Measurements from ENCODE around the gene FARS2. TPM values are rescaled to one million over a fixed set of nuclear protein-coding genes. Genes with fewer than 3 reads are reported as not detected.

The FARS2 gene
- total RNA-seq, 1 donor from 2014 or later: 21.9 TPM

DNA sequence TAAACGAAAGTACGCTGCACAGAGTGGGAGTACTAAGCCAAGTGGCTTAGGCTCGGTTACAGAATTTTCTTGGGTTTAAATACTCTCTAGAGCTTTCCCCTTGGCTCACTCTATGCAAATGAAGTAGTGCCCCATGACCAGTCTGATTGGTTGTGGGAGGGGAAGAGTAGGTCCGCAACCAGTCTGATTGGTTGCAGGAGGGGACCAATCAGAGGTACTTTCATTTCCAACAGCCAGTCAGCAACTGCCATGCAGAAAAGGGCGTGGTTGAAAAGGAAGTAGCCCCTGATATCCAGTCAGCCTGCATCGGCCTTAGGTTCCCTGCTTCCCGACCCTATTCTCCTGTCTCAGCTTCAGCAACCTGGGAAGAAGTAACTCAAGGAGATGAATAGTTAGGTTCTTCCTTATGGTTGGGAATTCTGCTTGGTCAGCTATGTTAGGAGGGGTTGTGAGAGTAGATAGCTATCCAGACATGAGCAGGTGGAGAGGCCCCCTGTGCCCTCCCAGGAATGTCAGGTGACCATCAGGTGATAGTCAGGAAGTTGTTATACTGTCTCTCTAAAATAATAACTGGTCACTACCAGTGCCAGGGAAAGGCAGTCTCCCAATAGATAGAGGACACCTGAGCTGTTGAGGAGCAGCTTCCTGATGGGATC, 57.4 kb downstream of the FARS2 start:
- TF ChIP-seq, protein P1, sequence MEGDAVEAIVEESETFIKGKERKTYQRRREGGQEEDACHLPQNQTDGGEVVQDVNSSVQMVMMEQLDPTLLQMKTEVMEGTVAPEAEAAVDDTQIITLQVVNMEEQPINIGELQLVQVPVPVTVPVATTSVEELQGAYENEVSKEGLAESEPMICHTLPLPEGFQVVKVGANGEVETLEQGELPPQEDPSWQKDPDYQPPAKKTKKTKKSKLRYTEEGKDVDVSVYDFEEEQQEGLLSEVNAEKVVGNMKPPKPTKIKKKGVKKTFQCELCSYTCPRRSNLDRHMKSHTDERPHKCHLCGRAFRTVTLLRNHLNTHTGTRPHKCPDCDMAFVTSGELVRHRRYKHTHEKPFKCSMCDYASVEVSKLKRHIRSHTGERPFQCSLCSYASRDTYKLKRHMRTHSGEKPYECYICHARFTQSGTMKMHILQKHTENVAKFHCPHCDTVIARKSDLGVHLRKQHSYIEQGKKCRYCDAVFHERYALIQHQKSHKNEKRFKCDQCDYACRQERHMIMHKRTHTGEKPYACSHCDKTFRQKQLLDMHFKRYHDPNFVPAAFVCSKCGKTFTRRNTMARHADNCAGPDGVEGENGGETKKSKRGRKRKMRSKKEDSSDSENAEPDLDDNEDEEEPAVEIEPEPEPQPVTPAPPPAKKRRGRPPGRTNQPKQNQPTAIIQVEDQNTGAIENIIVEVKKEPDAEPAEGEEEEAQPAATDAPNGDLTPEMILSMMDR (conservative IDR thresholded peaks at IDR 0.05): no peak
- no peak for DNase-seq (ENCODE audit: extremely low spot score, unreplicated experiment)
- Mint-ChIP-seq H3K27ac (no peak overlapping the region), H3K9me3 (peaks cover 4% of the 10 kb centered on the region), H3K27me3 (no peaks in the 10 kb centered on the region), H3K4me3 (no peak overlapping the region), H3K36me3 (peaks cover 10% of the 10 kb centered on the region), H3K4me1 (ENCODE audit: unreplicated experiment) (peaks cover 16% of the 10 kb centered on the region)

DNA sequence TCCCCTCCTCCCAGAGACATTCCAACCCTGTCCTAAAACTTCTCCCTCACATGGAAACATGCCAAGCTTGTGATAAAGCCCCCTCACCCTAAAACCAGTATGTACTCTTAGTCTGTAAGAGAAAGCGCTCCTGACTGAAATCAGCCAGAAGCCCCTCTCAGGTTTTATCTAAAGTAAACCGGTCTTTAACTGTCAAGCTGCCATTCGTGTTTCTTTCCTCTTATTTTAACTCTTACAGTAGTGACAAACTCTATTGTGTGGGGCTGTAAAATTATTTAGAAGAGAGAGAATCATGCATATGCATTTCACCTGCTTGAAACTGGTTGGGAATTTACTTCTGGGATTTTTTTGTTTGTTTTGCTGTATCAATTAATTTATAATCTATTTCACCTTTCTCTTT, 62.7 kb downstream of the FARS2 start:
- H3K9me3 Mint-ChIP-seq: peaks cover 7% of the 10 kb centered on the region
- H3K27ac Mint-ChIP-seq: no peak overlapping the region
- TF ChIP-seq, protein P1 (conservative IDR thresholded peaks at IDR 0.05): no peak
- no peaks in the 10 kb centered on the region for H3K4me1 Mint-ChIP-seq (ENCODE audit: unreplicated experiment)
- no peak for DNase-seq (ENCODE audit: extremely low spot score, unreplicated experiment)
- H3K36me3 Mint-ChIP-seq: peaks cover 27% of the 10 kb centered on the region
- no peak overlapping the region for H3K4me3 Mint-ChIP-seq
- H3K27me3 Mint-ChIP-seq: no peaks in the 10 kb centered on the region

DNA sequence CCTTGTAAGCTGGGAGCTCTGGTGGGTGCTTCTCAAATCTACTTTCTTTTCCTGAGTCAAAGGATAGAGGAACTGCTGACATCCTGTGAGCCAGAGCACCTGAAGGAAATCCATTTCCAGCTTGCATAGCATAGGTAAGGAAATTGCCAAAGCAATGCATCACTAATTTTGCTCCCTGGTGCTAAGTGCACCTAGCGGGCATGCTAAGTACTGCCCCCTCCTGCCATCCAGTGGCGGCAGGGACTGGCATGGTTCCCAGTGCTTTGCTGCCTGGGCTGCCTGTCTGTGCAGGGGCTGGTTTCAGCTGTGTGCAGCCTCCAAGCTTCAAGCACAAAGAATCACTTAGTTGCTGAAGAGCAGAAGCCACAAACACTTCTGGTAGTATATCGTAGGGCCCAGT, 63.9 kb downstream of the FARS2 start:
- DNase-seq (ENCODE audit: extremely low spot score, unreplicated experiment): no peak
- TF ChIP-seq, protein P1 (conservative IDR thresholded peaks at IDR 0.05): no peak
- Mint-ChIP-seq H3K27ac (no peak overlapping the region), H3K27me3 (no peaks in the 10 kb centered on the region), H3K9me3 (peaks cover 7% of the 10 kb centered on the region), H3K36me3 (peaks cover 27% of the 10 kb centered on the region), H3K4me1 (ENCODE audit: unreplicated experiment) (no peaks in the 10 kb centered on the region), H3K4me3 (no peak overlapping the region)

DNA sequence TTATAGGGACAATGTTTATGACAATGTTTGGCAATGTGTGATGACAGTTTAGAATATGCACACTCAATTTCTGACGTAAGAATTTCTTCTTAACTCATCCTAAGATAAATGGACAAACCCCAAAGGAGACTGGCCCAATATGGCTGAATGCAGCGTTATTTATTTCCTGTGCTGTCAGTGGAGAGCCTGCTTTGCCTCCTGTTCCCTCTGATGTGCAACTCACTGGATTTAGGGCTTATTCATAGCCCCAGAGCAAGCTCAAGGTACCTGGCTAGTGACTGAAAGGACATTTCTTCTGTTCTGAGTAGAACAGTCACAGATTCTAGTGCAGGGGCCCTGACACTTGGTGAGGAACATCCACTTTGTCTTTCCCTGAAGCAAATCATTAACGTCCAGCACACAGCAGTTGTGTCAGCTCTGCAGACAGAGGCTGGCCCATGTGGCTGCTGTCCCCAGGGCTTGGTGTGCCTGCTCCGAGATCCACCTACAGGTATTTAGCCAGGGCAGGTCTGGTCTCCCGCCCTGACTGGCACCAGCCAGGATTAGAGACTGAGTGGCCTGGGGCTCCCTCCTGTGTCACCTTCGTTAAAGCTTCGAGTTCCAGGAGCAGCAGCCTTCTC, 64.8 kb downstream of the FARS2 start:
- TF ChIP-seq, protein P1 (conservative IDR thresholded peaks at IDR 0.05): no peak
- Mint-ChIP-seq H3K9me3 (peaks cover 7% of the 10 kb centered on the region), H3K4me1 (ENCODE audit: unreplicated experiment) (no peaks in the 10 kb centered on the region), H3K36me3 (peaks cover 27% of the 10 kb centered on the region), H3K4me3 (no peak overlapping the region), H3K27me3 (no peaks in the 10 kb centered on the region), H3K27ac (no peak overlapping the region)
- DNase-seq (ENCODE audit: extremely low spot score, unreplicated experiment): no peak

DNA sequence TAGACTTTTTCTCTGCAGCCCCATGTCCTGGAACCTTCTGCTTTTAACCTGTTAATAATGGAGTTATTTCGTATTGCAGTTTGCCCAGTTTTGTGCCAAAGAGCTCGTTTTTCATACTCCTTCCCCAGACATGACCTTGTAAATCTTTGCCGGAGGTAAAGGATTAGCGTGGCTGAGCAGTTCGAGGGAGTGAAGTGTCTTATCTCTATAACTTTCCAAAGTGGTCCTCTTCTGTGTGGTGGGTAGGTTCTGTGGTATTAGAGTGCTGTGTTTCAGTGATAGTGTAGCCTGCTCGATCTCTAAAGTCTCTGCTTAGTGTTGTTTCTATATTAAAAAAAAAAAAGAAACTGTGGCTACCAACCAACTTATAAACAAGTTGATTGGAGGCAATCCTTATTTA, 67.5 kb downstream of the FARS2 start:
- Mint-ChIP-seq H3K27me3 (no peaks in the 10 kb centered on the region), H3K4me3 (no peak overlapping the region), H3K27ac (no peak overlapping the region), H3K4me1 (ENCODE audit: unreplicated experiment) (no peaks in the 10 kb centered on the region), H3K36me3 (peaks cover 16% of the 10 kb centered on the region), H3K9me3 (peaks cover 2% of the 10 kb centered on the region)
- no peak for DNase-seq (ENCODE audit: extremely low spot score, unreplicated experiment)
- TF ChIP-seq, protein P1 (conservative IDR thresholded peaks at IDR 0.05): no peak
